ENCODE measurements around the gene CNDP2.

Gene CNDP2

GRCh38 chr18:74457725-74458421, 38.3 kb upstream of the CNDP2 start:
- H3K27ac Mint-ChIP-seq: no peak overlapping the region
- peaks cover 42 to 43% of the 10 kb centered on the region in 2 donors for H3K27me3 Mint-ChIP-seq
- H3K36me3 Mint-ChIP-seq (ENCODE audit: insufficient read depth): no peaks in the 10 kb centered on the region
- ATAC-seq (replicated peaks) (no peak), DNase-seq (no peak)
- peaks cover 4 to 6% of the 10 kb centered on the region in 2 donors for H3K4me1 Mint-ChIP-seq (ENCODE audit: low read depth in 2 of 2)
- H3K4me3 Mint-ChIP-seq: peak overlapping the region; percentile 62 to 64
- no peaks in the 10 kb centered on the region for H3K9me3 Mint-ChIP-seq

DNA sequence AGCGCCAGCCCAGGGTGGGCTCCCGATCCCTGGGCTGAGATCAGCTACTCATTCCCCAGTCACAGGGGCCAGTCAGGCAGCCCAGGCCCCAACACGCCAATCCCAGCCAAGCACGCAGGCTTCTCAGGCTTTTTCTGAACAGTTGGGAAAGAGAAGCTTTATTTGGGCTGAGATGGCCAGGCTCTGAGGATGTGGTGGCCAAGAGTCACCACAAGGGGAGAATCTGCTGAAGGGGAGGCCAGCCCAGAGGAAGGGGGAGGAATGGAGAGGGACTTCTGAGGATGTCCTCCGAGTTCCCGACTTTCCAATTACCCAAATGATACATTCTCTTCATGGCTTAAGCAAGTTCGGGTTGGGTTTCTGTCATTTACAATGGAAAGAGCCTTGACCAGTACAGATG, 36.3 kb upstream of the CNDP2 start:
- no peak overlapping the region for H3K4me3 Mint-ChIP-seq
- no peak overlapping the region for H3K27ac Mint-ChIP-seq
- H3K9me3 Mint-ChIP-seq: no peaks in the 10 kb centered on the region
- ATAC-seq (replicated peaks) (no peak), DNase-seq (no peak)
- peaks cover 4 to 6% of the 10 kb centered on the region in 2 donors for H3K4me1 Mint-ChIP-seq (ENCODE audit: low read depth in 2 of 2)
- H3K36me3 Mint-ChIP-seq (ENCODE audit: insufficient read depth): no peaks in the 10 kb centered on the region
- H3K27me3 Mint-ChIP-seq: peaks cover 31 to 35% of the 10 kb centered on the region in 2 donors

GRCh38 chr18:74460825-74461224, 35.3 kb upstream of the CNDP2 start:
- H3K27me3 Mint-ChIP-seq: peaks cover 24 to 28% of the 10 kb centered on the region in 2 donors

GRCh38 chr18:74463254-74463653, 32.9 kb upstream of the CNDP2 start:
- H3K4me1 Mint-ChIP-seq (ENCODE audit: low read depth in 2 of 2): no peaks in the 10 kb centered on the region
- H3K9me3 Mint-ChIP-seq: no peaks in the 10 kb centered on the region
- ATAC-seq (replicated peaks) (no peak), DNase-seq (no peak)
- H3K27ac Mint-ChIP-seq: no peak overlapping the region
- no peaks in the 10 kb centered on the region for H3K36me3 Mint-ChIP-seq (ENCODE audit: insufficient read depth)
- H3K4me3 Mint-ChIP-seq: no peak overlapping the region
- H3K27me3 Mint-ChIP-seq: peaks cover 13 to 15% of the 10 kb centered on the region in 2 donors

More at GRCh38 chr18:74460825-74461224, 35.3 kb upstream of the CNDP2 start:
- no peak for ATAC-seq (replicated peaks)
- Mint-ChIP-seq H3K9me3 (no peaks in the 10 kb centered on the region), H3K4me1 (ENCODE audit: low read depth in 2 of 2) (peaks cover 4 to 6% of the 10 kb centered on the region in 2 donors), H3K36me3 (ENCODE audit: insufficient read depth) (no peaks in the 10 kb centered on the region), H3K4me3 (no peak overlapping the region), H3K27ac (no peak overlapping the region)
- DNase-seq: no peak

GRCh38 chr18:74463983-74464382, 32.2 kb upstream of the CNDP2 start:
- DNase-seq: no peak
- Mint-ChIP-seq H3K36me3 (ENCODE audit: insufficient read depth) (no peaks in the 10 kb centered on the region), H3K4me1 (ENCODE audit: low read depth in 2 of 2) (no peaks in the 10 kb centered on the region), H3K9me3 (no peaks in the 10 kb centered on the region), H3K4me3 (no peak overlapping the region), H3K27me3 (peaks cover 6 to 10% of the 10 kb centered on the region in 2 donors), H3K27ac (no peak overlapping the region)
- no peak for ATAC-seq (replicated peaks)

GRCh38 chr18:74465775-74466174, 30.4 kb upstream of the CNDP2 start:
- ATAC-seq (replicated peaks) (no peak), DNase-seq (no peak)
- Mint-ChIP-seq H3K4me1 (ENCODE audit: low read depth in 2 of 2) (no peaks in the 10 kb centered on the region), H3K4me3 (no peak overlapping the region), H3K9me3 (peaks cover 5 to 7% of the 10 kb centered on the region in 2 donors), H3K36me3 (ENCODE audit: insufficient read depth) (no peaks in the 10 kb centered on the region), H3K27me3 (peaks cover 10 to 18% of the 10 kb centered on the region in 2 donors), H3K27ac (no peak overlapping the region)

GRCh38 chr18:74468547-74469061, 27.6 kb upstream of the CNDP2 start:
- Mint-ChIP-seq H3K4me1 (ENCODE audit: low read depth in 2 of 2) (no peaks in the 10 kb centered on the region), H3K9me3 (peaks cover 5 to 7% of the 10 kb centered on the region in 2 donors), H3K27ac (no peak overlapping the region), H3K36me3 (ENCODE audit: insufficient read depth) (no peaks in the 10 kb centered on the region), H3K27me3 (peaks cover 10 to 17% of the 10 kb centered on the region in 2 donors), H3K4me3 (no peak overlapping the region)
- ATAC-seq (replicated peaks): no peak
- no peak for DNase-seq

GRCh38 chr18:74472312-74472711, 23.9 kb upstream of the CNDP2 start:
- Mint-ChIP-seq H3K4me3 (no peak overlapping the region), H3K27me3 (peaks cover 20 to 25% of the 10 kb centered on the region in 2 donors), H3K27ac (no peak overlapping the region), H3K36me3 (ENCODE audit: insufficient read depth) (no peaks in the 10 kb centered on the region), H3K4me1 (ENCODE audit: low read depth in 2 of 2) (no peaks in the 10 kb centered on the region), H3K9me3 (peaks cover 5 to 7% of the 10 kb centered on the region in 2 donors)
- DNase-seq (no peak), ATAC-seq (replicated peaks) (no peak)

DNA sequence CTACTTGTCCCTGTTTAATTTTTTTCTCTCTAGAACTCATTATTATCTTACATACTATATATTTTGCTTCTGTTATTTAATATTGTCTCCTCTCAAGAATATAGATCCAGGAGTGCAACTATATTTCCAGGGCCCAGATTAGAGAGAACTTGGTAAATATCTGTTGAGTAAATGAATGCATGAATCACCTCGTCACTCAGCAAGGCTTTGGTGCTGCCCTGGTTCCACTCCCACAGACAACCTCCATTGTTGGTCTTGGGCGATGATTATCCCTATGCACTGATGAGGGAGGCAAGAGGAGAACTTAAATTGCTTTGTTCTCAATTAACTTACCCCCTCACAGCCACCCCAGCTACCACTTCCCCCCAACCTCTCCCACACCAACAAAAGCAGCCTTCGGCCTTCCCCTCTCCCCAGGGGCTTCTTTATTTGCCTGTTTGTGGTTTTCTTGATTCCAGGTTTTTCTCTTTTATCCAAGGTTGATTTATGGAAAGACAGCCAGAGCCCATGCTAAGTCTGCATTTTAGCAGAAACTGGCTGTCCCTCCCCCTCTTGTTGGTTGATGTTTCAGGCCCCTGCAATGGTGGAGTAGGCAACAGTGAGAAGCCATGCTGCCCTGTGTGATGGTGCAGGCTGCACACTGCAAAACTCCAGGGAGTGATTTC, 22.1 kb upstream of the CNDP2 start:
- no peak for DNase-seq

DNA sequence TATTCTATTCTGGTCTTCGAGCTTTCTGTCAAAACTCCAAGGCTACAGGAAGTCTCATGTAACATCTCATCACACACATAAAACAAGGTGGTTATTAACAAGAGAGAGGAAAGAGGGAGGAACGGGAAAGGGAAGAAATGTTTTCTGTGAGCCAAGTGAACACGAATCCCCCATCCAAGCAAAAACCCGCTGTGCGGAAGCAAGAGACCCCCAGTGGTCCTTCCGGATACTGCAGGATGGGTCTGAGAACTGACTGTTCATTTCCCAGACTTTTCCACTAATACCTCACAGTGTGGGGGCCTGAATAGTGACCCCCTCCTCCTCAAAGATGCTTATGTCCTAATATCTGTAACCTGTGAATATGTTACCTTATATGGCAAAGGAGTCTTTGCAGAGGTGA, 20.0 kb upstream of the CNDP2 start:
- Mint-ChIP-seq H3K4me1 (ENCODE audit: low read depth in 2 of 2) (no peaks in the 10 kb centered on the region), H3K9me3 (no peaks in the 10 kb centered on the region), H3K36me3 (ENCODE audit: insufficient read depth) (no peaks in the 10 kb centered on the region), H3K27ac (no peak overlapping the region), H3K4me3 (no peak overlapping the region), H3K27me3 (peaks cover 18 to 43% of the 10 kb centered on the region in 2 donors)
- ATAC-seq (replicated peaks) (no peak), DNase-seq (no peak)

More for the DNA sequence above, 22.1 kb upstream of the CNDP2 start:
- H3K27me3 Mint-ChIP-seq: peaks cover 28 to 41% of the 10 kb centered on the region in 2 donors
- no peaks in the 10 kb centered on the region for H3K36me3 Mint-ChIP-seq (ENCODE audit: insufficient read depth)
- no peak overlapping the region for H3K4me3 Mint-ChIP-seq
- H3K27ac Mint-ChIP-seq: no peak overlapping the region
- ATAC-seq (replicated peaks): no peak
- H3K9me3 Mint-ChIP-seq: peaks cover 5 to 7% of the 10 kb centered on the region in 2 donors
- H3K4me1 Mint-ChIP-seq (ENCODE audit: low read depth in 2 of 2): no peaks in the 10 kb centered on the region

DNA sequence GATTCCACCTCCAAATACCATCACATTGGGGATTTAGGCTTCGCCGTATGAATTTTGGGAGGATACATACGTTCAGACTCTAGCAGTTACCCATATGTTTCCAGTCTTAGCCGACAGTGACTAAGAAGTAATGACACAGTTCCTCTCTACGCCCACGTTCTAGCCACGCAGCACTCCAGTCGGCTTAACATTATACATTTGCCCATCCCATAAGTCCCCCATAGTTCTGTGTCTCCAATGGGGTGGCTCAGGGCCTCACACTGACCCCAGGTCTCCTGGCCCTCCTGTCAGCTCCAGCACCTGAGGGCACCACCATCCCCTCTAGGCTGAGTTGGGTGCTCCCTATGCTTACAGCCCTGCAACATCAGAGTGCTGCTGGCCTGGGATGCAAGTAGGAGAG, 18.4 kb upstream of the CNDP2 start:
- peak overlapping the region in 1 of 2 donors; percentile 47 for H3K27ac Mint-ChIP-seq
- no peaks in the 10 kb centered on the region for H3K36me3 Mint-ChIP-seq (ENCODE audit: insufficient read depth)
- H3K27me3 Mint-ChIP-seq: peaks cover 19 to 43% of the 10 kb centered on the region in 2 donors
- ATAC-seq (replicated peaks) (no peak), DNase-seq (no peak)
- no peak overlapping the region for H3K4me3 Mint-ChIP-seq
- no peaks in the 10 kb centered on the region for H3K4me1 Mint-ChIP-seq (ENCODE audit: low read depth in 2 of 2)
- H3K9me3 Mint-ChIP-seq: no peaks in the 10 kb centered on the region

DNA sequence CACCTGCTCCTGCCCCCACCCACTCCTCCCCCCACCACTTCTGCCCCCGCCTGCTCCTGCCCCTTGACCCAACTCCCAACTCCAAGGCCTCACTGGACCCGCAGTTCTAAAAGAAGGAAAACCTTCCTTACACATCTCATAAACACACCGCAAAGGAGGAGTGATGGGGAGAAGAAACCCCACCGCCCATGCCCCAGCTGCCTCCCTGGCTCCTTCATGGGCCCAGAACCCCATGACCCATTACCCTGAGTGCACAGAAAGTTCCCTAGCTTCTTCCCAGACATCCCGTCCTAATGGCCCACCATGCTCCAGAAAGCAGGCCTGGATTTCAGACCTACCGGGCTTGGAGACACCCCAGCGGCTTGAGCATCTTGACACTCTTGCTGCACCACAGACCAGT, 17.8 kb upstream of the CNDP2 start:
- Mint-ChIP-seq H3K9me3 (no peaks in the 10 kb centered on the region), H3K4me3 (no peak overlapping the region), H3K4me1 (ENCODE audit: low read depth in 2 of 2) (no peaks in the 10 kb centered on the region), H3K27me3 (peaks cover 23 to 43% of the 10 kb centered on the region in 2 donors), H3K27ac (no peak overlapping the region), H3K36me3 (ENCODE audit: insufficient read depth) (no peaks in the 10 kb centered on the region)
- no peak for DNase-seq
- ATAC-seq (replicated peaks): no peak

DNA sequence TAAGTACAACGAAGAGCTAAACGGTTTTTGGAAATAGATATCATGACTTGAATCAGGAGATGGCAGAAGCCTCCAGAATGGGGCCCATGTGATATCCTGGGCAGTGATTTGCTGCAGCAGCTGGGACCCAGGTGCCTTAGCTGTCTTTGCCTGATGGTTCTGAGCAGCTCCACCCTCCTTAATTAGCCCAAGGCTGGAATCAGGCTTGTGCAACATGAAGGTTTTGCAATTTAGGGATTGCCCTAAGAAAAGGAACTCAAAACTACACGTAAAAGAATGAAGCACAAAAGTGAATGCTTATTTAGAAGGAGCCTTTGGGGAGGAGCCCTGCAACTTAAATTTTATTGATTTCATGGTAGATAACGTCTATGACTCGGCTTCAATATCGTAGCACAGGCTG, 17.3 kb upstream of the CNDP2 start:
- H3K27me3 Mint-ChIP-seq: peaks cover 23 to 43% of the 10 kb centered on the region in 2 donors
- ATAC-seq (replicated peaks): no peak
- H3K27ac Mint-ChIP-seq: no peak overlapping the region
- no peak for DNase-seq
- H3K4me3 Mint-ChIP-seq: no peak overlapping the region
- no peaks in the 10 kb centered on the region for H3K36me3 Mint-ChIP-seq (ENCODE audit: insufficient read depth)
- H3K9me3 Mint-ChIP-seq: no peaks in the 10 kb centered on the region
- H3K4me1 Mint-ChIP-seq (ENCODE audit: low read depth in 2 of 2): no peaks in the 10 kb centered on the region

Measured in effector memory CD8-positive, alpha-beta T cell (primary cell).